K562 (cell line): ENCODE results near the gene SLC30A4. TPM values are rescaled to one million over a fixed set of nuclear protein-coding genes. Genes with fewer than 3 reads are reported as not detected.

ENCODE experiments used
- CBFA2T3 ChIP-seq: fragments of 450-650 bp; IDR thresholded peaks from 2 replicates; pipeline ENCODE4 v1.6.1; 2017
- COPS2 ChIP-seq: fragments of 450-650 bp; conservative IDR thresholded peaks from 2 replicates; pipeline ENCODE4 v1.6.1; 2016; ENCODE audit warnings: mild to moderate bottlenecking, moderate library complexity
- CREM ChIP-seq: IDR thresholded peaks from 2 replicates; pipeline ENCODE4 v1.6.1; 2014; ENCODE audit warnings: antibody characterized with exemption, low read depth
- EP400 ChIP-seq: fragments of 450-650 bp; IDR thresholded peaks from 2 replicates; pipeline ENCODE4 v1.6.1; 2017; ENCODE audit warnings: antibody characterized with exemption, mild to moderate bottlenecking, moderate library complexity
- L3MBTL2 ChIP-seq: fragments of 450-650 bp; IDR thresholded peaks from 2 replicates; pipeline ENCODE4 v1.6.1; 2016; ENCODE audit warnings: mild to moderate bottlenecking, moderate library complexity
- LARP7 ChIP-seq: fragments of 450-650 bp; IDR thresholded peaks from 2 replicates; pipeline ENCODE4 v1.6.1; 2016
- MAZ ChIP-seq, 2 experiments: fragments of 450-650 bp in 1 of 2; sonication (generic) in 1 of 2; formaldehyde crosslinking; IDR thresholded peaks in 1 of 2; conservative IDR thresholded peaks in 1 of 2; 2 replicates each; pipeline versions ENCODE4 v1.4.0 to v1.5.0; 2020; ENCODE audit warnings: mild to moderate bottlenecking in 1 of 2, missing genetic modification reagents in 1 of 2
- MCM2 ChIP-seq: fragments of 450-650 bp; IDR thresholded peaks from 2 replicates; pipeline ENCODE4 v1.6.1; 2017; ENCODE audit warnings: low read depth, mild to moderate bottlenecking
- NFRKB ChIP-seq: fragments of 450-650 bp; IDR thresholded peaks from 2 replicates; pipeline ENCODE4 v1.6.1; 2016; ENCODE audit warnings: low read depth
- NR2C2 ChIP-seq, 2 experiments: fragments of 200-800 bp in 1 of 2; sonication (Bioruptor generic) in 1 of 2; sonication (generic) in 1 of 2; formaldehyde crosslinking in 1 of 2; IDR thresholded peaks; 2 replicates each; pipeline versions ENCODE4 v1.6.1 to v1.8.0; 2016 to 2022; ENCODE audit warnings: mild to moderate bottlenecking in 1 of 2, missing compliant biosample characterization in 1 of 2, missing genetic modification characterization in 1 of 2, missing genetic modification reagents in 1 of 2
- POLR2AphosphoS2 ChIP-seq: IDR thresholded peaks from 2 replicates; pipeline ENCODE4 v1.6.1; 2012; ENCODE audit warnings: low read length, improper control_type of control experiment
- SAFB2 ChIP-seq: fragments of 200-400 bp; formaldehyde crosslinking; IDR thresholded peaks from 2 replicates; pipeline ENCODE4 v1.6.1; 2018; ENCODE audit warnings: borderline replicate concordance, low read length, low read depth, moderate library complexity; ENCODE audit not compliant: severe bottlenecking
- ZBTB40 ChIP-seq, 2 experiments: fragments of 450-650 bp in 1 of 2; sonication (generic) in 1 of 2; formaldehyde crosslinking in 1 of 2; IDR thresholded peaks; 2 replicates each; pipeline versions ENCODE4 v1.7.1 to v1.9.0; 2016 to 2022; ENCODE audit warnings: inconsistent platforms in 1 of 2, mild to moderate bottlenecking in 1 of 2, missing genetic modification reagents in 1 of 2
- ZBTB7A ChIP-seq: IDR thresholded peaks from 2 replicates; pipeline ENCODE4 v1.6.1; 2011; ENCODE audit warnings: low read depth, mild to moderate bottlenecking, low read length, moderate library complexity, borderline replicate concordance; ENCODE audit not compliant: control insufficient read depth
- ZNF143 ChIP-seq: sonication (generic); formaldehyde crosslinking; IDR thresholded peaks from 2 replicates; pipeline ENCODE4 v1.9.0; 2022; ENCODE audit warnings: mild to moderate bottlenecking, missing genetic modification reagents
- ZNF76 ChIP-seq: fragments of 250-450 bp; sonication (Bioruptor Pico); IDR thresholded peaks from 2 replicates; pipeline ENCODE4 v1.4.0; 2020; ENCODE audit warnings: mild to moderate bottlenecking, moderate library complexity, borderline replicate concordance
- polyA plus RNA-seq, 8 experiments: library from polyadenylated mRNA; depleted of rRNA in 4 of 8; stranded (reverse) in 5 of 8; unstranded in 3 of 8; fragments of >200 nt; fragmentation: Nextera tagmentation in 2 of 8; fragmentation: Illumina TruSeq in 1 of 8; extraction: Ambion mirVana in 2 of 8; extraction: Trizol in 1 of 8; gene quantifications; 2 replicates each; pipeline versions ENCODE4 v1.2.1 to v1.2.3, GENCODE V29; 2011 to 2014; ENCODE audit warnings: inconsistent platforms in 1 of 8, missing spikeins in 1 of 8
- total RNA-seq, 7 experiments: library from RNA; depleted of rRNA in 6 of 7; stranded (reverse); fragments of >200 nt in 6 of 7; fragmentation: Illumina TruSeq in 2 of 7; extraction: Trizol in 2 of 7; gene quantifications; 2 replicates each; pipeline versions ENCODE4 v1.2.1 to v1.2.3, GENCODE V29; 2011 to 2021; ENCODE audit warnings: low replicate concordance in 1 of 7
- TF ChIP-seq, protein P1 (sequence below): fragments of 250-450 bp; sonication (Bioruptor Pico); IDR thresholded peaks from 2 replicates; pipeline ENCODE4 v1.4.0; 2020; ENCODE audit warnings: mild to moderate bottlenecking

Gene SLC30A4
- total and polyA plus RNA-seq, 9 of the 15 experiments (the other 6 are each of a cell fraction or from before 2014, with no cell fraction given): 0.21 to 0.73 (median 0.36) TPM

GRCh38 chr15:45548753-45549520, 26.4 kb upstream of the SLC30A4 start (continued):
- TF ChIP-seq MAZ (CRISPR knock-in tag; conservative IDR thresholded peaks at IDR 0.05 in 1 of 2, IDR thresholded peaks at IDR 0.05 in 1 of 2): 0 out of 4 replicates have a peak, but pooled peaks of 1 of the 2 experiments have one; percentile 20
- TF ChIP-seq EP400: peak; percentile 93
- no peak for TF ChIP-seq ZBTB40 (IDR thresholded peaks at IDR 0.05)
- no peak for TF ChIP-seq ZBTB40 (CRISPR knock-in tag; IDR thresholded peaks at IDR 0.05)
- TF ChIP-seq CREM: peak; percentile 92
- no peak for TF ChIP-seq POLR2AphosphoS2
- no peak for TF ChIP-seq ZNF143 (CRISPR knock-in tag)
- no peak for TF ChIP-seq NR2C2 (CRISPR knock-in tag; IDR thresholded peaks at IDR 0.05)
- TF ChIP-seq NR2C2 (tag; IDR thresholded peaks at IDR 0.05): no peak
- TF ChIP-seq LARP7: no peak
- TF ChIP-seq COPS2: no peak
- TF ChIP-seq, protein P1, sequence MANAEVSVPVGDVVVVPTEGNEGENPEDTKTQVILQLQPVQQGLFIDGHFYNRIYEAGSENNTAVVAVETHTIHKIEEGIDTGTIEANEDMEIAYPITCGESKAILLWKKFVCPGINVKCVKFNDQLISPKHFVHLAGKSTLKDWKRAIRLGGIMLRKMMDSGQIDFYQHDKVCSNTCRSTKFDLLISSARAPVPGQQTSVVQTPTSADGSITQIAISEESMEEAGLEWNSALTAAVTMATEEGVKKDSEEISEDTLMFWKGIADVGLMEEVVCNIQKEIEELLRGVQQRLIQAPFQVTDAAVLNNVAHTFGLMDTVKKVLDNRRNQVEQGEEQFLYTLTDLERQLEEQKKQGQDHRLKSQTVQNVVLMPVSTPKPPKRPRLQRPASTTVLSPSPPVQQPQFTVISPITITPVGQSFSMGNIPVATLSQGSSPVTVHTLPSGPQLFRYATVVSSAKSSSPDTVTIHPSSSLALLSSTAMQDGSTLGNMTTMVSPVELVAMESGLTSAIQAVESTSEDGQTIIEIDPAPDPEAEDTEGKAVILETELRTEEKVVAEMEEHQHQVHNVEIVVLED (CRISPR knock-in tag): no peak
- peak; percentile 82 for TF ChIP-seq L3MBTL2
- TF ChIP-seq SAFB2: no peak
- no peak for TF ChIP-seq MCM2
- TF ChIP-seq CBFA2T3: no peak
- TF ChIP-seq ZBTB7A: no peak
- peak; percentile 82 for TF ChIP-seq NFRKB
- TF ChIP-seq ZNF76 (CRISPR knock-in tag): no peak
